KMS-11 (cell line): ENCODE results near the gene RAB11B.
A peak's percentile ranks its signal among the peaks of the same experiment; 100 is the strongest.

Source experiments
- H2AFZ ChIP-seq: fragments of 200-600 bp; sonication (generic); 2 replicates; pipeline ENCODE4 v1.6.1; 2016; ENCODE audit warnings: antibody characterized with exemption, mixed run types, low read depth
- H3K27ac ChIP-seq: fragments of 200-600 bp; sonication (generic); 2 replicates; pipeline ENCODE4 v1.6.1; 2016; ENCODE audit warnings: mild to moderate bottlenecking, mixed run types
- H3K27me3 ChIP-seq: fragments of 200-600 bp; sonication (generic); 2 replicates; pipeline ENCODE4 v1.6.1; 2017; ENCODE audit warnings: mild to moderate bottlenecking, low read depth, mixed run types, moderate library complexity; ENCODE audit not compliant: insufficient read depth
- H3K36me3 ChIP-seq: fragments of 200-600 bp; sonication (generic); 2 replicates; pipeline ENCODE4 v1.6.1; 2017; ENCODE audit warnings: mild to moderate bottlenecking, mixed run types; ENCODE audit not compliant: insufficient read depth
- H3K4me1 ChIP-seq: fragments of 200-600 bp; sonication (generic); 2 replicates; pipeline ENCODE4 v1.6.1; 2016; ENCODE audit warnings: mild to moderate bottlenecking, low read depth, mixed run types; ENCODE audit not compliant: poor library complexity, severe bottlenecking
- H3K4me2 ChIP-seq: fragments of 200-600 bp; sonication (generic); 2 replicates; pipeline ENCODE4 v1.7.0; 2016; ENCODE audit warnings: mild to moderate bottlenecking, mixed run types
- H3K4me3 ChIP-seq: fragments of 200-600 bp; sonication (generic); IDR thresholded peaks from 2 replicates; pipeline ENCODE4 v1.6.1; 2017; ENCODE audit warnings: low read depth, low read length, mixed read lengths; ENCODE audit not compliant: insufficient read depth
- H3K79me2 ChIP-seq: fragments of 200-600 bp; sonication (generic); 2 replicates; pipeline ENCODE4 v1.6.1; 2016; ENCODE audit warnings: low read depth, mixed run types; ENCODE audit not compliant: insufficient read depth
- H3K9ac ChIP-seq: fragments of 200-600 bp; sonication (generic); 2 replicates; pipeline ENCODE4 v1.6.1; 2016; ENCODE audit warnings: mild to moderate bottlenecking, mixed run types
- H4K20me1 ChIP-seq: fragments of 200-600 bp; sonication (generic); 2 replicates; pipeline ENCODE4 v1.6.1; 2016; ENCODE audit warnings: mild to moderate bottlenecking, mixed run types; ENCODE audit not compliant: insufficient read depth
- TF ChIP-seq, protein P1 (sequence below): fragments of 200-600 bp; sonication (generic); conservative IDR thresholded peaks from 2 replicates; pipeline ENCODE4 v1.6.1; 2017; ENCODE audit warnings: low read depth, mild to moderate bottlenecking, antibody characterized with exemption, low read length, moderate library complexity, mixed read lengths

RAB11B gene

DNA sequence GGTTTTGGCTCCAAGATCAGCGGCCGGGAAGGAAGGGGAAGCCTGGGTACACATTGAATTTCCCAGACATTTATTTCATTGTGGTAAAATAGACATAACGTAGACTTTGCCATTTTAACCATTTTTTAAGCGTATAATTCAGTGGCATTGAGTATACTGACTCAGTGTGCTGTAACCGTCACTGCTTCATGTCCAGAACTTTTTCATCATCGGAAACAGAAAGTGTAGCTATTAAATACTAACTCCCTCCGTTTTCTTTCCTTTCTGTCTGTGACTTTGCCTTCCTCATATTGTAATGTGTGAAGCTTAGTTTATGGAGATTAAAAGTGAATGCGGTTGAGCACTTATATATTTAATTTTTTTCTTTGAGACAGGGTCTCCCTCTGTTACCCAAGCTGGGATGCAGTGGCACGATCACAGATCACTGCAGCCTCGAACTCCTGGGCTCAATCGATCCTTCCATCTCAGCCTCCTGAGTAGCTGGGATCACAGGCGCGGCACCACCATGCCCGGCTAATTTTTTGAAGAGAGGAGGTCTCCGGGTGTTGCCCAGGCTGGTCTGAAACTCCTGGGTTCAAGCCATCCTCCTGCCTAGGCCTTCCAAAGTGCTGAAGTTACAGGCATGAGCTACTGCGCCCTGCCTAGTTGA, 56.0 kb downstream of the RAB11B start:
- Histone ChIP-seq H3K4me1 (peaks cover 48% of the 10 kb centered on the region), H3K9ac (peak overlapping the region; percentile 98; the same call in 1 of the 2 replicates), H3K27ac (no peak overlapping the region), H2AFZ (no peak overlapping the region), H3K4me3 (no peak overlapping the region), H3K36me3 (no peaks in the 10 kb centered on the region), H4K20me1 (peaks cover 49% of the 10 kb centered on the region), H3K4me2 (peak overlapping the region; percentile 87), H3K79me2 (peaks cover 62% of the 10 kb centered on the region), H3K27me3 (no peaks in the 10 kb centered on the region)
- TF ChIP-seq, protein P1, sequence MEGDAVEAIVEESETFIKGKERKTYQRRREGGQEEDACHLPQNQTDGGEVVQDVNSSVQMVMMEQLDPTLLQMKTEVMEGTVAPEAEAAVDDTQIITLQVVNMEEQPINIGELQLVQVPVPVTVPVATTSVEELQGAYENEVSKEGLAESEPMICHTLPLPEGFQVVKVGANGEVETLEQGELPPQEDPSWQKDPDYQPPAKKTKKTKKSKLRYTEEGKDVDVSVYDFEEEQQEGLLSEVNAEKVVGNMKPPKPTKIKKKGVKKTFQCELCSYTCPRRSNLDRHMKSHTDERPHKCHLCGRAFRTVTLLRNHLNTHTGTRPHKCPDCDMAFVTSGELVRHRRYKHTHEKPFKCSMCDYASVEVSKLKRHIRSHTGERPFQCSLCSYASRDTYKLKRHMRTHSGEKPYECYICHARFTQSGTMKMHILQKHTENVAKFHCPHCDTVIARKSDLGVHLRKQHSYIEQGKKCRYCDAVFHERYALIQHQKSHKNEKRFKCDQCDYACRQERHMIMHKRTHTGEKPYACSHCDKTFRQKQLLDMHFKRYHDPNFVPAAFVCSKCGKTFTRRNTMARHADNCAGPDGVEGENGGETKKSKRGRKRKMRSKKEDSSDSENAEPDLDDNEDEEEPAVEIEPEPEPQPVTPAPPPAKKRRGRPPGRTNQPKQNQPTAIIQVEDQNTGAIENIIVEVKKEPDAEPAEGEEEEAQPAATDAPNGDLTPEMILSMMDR = no peak

GRCh38 chr19:8449830-8450229, 59.7 kb downstream of the RAB11B start:
- TF ChIP-seq, protein P1 = no peak
- Histone ChIP-seq H3K4me3 (no peak overlapping the region), H3K36me3 (no peaks in the 10 kb centered on the region), H2AFZ (no peak overlapping the region), H3K79me2 (peaks cover 98% of the 10 kb centered on the region), H3K4me1 (peaks cover 72% of the 10 kb centered on the region), H3K9ac (no peak overlapping the region), H4K20me1 (peaks cover 86% of the 10 kb centered on the region), H3K27ac (no peak overlapping the region), H3K27me3 (no peaks in the 10 kb centered on the region), H3K4me2 (no peak overlapping the region)

GRCh38 chr19:8451377-8451776, 61.2 kb downstream of the RAB11B start:
- Histone ChIP-seq H4K20me1 (peaks cover 93% of the 10 kb centered on the region), H2AFZ (no peak overlapping the region), H3K4me1 (peaks cover 65% of the 10 kb centered on the region), H3K79me2 (peaks cover 98% of the 10 kb centered on the region), H3K4me3 (no peak overlapping the region), H3K4me2 (no peak overlapping the region; the same call in 1 of the 2 replicates), H3K36me3 (peaks cover 2% of the 10 kb centered on the region; the same call in 1 of the 2 replicates), H3K9ac (no peak overlapping the region), H3K27me3 (no peaks in the 10 kb centered on the region), H3K27ac (no peak overlapping the region)
- TF ChIP-seq, protein P1 = no peak

DNA sequence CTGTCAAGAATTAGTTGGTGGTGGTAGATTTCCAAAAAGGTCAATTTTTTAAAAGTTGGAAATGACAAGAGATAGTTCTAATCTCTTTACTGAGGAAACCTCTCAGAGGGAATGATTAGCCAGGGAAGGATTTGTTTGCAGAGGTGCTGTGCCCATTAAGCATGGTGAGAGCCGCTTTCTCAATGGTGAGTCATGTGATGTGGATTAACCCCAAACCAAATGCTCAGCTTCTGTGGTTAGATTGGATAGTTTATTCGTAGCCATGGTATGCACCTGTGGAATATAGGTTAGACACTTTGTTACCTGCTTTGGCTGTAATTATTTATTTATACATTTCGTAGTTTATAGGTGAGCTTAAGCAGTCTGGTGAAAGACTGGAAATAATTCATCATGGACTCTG, 61.7 kb downstream of the RAB11B start:
- TF ChIP-seq, protein P1 = no peak
- peaks cover 98% of the 10 kb centered on the region for H3K79me2 ChIP-seq
- no peak overlapping the region for H3K4me3 ChIP-seq
- no peak overlapping the region for H3K4me2 ChIP-seq
- no peaks in the 10 kb centered on the region for H3K27me3 ChIP-seq
- no peak overlapping the region for H3K27ac ChIP-seq
- H2AFZ ChIP-seq = no peak overlapping the region
- peaks cover 7% of the 10 kb centered on the region; the same call in 1 of the 2 replicates for H3K36me3 ChIP-seq
- peaks cover 94% of the 10 kb centered on the region for H4K20me1 ChIP-seq
- H3K4me1 ChIP-seq = peaks cover 60% of the 10 kb centered on the region
- no peak overlapping the region for H3K9ac ChIP-seq
